ENCODE measurements around the gene UPK1A.

UPK1A gene

GRCh38 chr19:35666251-35666913, at the start of gene UPK1A:
TSS of gene UPK1A (plus strand) at chr19:35666517. CDS start at chr19:35666813, 296 bp downstream.
- no peak within 1 kb of the TSS for H3K4me3 ChIP-seq (ENCODE audit: low read depth, low read length, poor library complexity, severe bottlenecking)
- no peak within 1 kb of the TSS for H3K27ac ChIP-seq (ENCODE audit: low read depth, low read length, poor library complexity, severe bottlenecking)
- H3K79me2 ChIP-seq (ENCODE audit: insufficient read depth, low read length) = no peaks in the 10 kb centered on the region
- no peaks in the 10 kb centered on the region for H3K9me2 ChIP-seq (ENCODE audit: low read depth, low read length)
- no peak within 1 kb of the TSS for H2AFZ ChIP-seq (ENCODE audit: low read length)
- H3K9me3 ChIP-seq (ENCODE audit: low read length) = no peaks in the 10 kb centered on the region
- TF ChIP-seq CTCF (IDR thresholded peaks at IDR 0.05; ENCODE audit: low read length) = no peak
- no peak for TF ChIP-seq EZH2 (IDR thresholded peaks at IDR 0.05; ENCODE audit: borderline replicate concordance, low read length)
- peaks cover 3% of the 10 kb centered on the region; the same call in 1 of the 2 replicates for H3K27me3 ChIP-seq (ENCODE audit: insufficient read depth, low read length)
- no peaks in the 10 kb centered on the region for H3F3A ChIP-seq (ENCODE audit: insufficient read depth, low read length)
- H3K4me2 ChIP-seq (ENCODE audit: low read length) = no peak within 1 kb of the TSS
- H3K9ac ChIP-seq (ENCODE audit: low read length) = no peak within 1 kb of the TSS
- peaks cover 8% of the 10 kb centered on the region; the same call in 1 of the 2 replicates for H3K36me3 ChIP-seq (ENCODE audit: insufficient read depth, low read length)
- H3K4me1 ChIP-seq (ENCODE audit: insufficient read depth, low read length, severe bottlenecking) = no peaks in the 10 kb centered on the region
- no peaks in the 10 kb centered on the region for H4K20me1 ChIP-seq (ENCODE audit: insufficient read depth, low read length)

- no peaks in the 10 kb centered on the region for H3K4me1 ChIP-seq (ENCODE audit: insufficient read depth, low read length, severe bottlenecking)
- H3K4me3 ChIP-seq (ENCODE audit: low read depth, low read length, poor library complexity, severe bottlenecking) = no peak overlapping the region
- H3K27me3 ChIP-seq (ENCODE audit: insufficient read depth, low read length) = no peaks in the 10 kb centered on the region
- H3K9ac ChIP-seq (ENCODE audit: low read length) = no peak overlapping the region
- no peaks in the 10 kb centered on the region for H3F3A ChIP-seq (ENCODE audit: insufficient read depth, low read length)
- TF ChIP-seq CTCF (IDR thresholded peaks at IDR 0.05; ENCODE audit: low read length) (no peak), EZH2 (IDR thresholded peaks at IDR 0.05; ENCODE audit: borderline replicate concordance, low read length) (no peak)
- no peaks in the 10 kb centered on the region for H4K20me1 ChIP-seq (ENCODE audit: insufficient read depth, low read length)
- H3K9me2 ChIP-seq (ENCODE audit: low read depth, low read length) = no peaks in the 10 kb centered on the region
- H3K27ac ChIP-seq (ENCODE audit: low read depth, low read length, poor library complexity, severe bottlenecking) = no peak overlapping the region
- no peaks in the 10 kb centered on the region for H3K9me3 ChIP-seq (ENCODE audit: low read length)
- no peaks in the 10 kb centered on the region for H3K79me2 ChIP-seq (ENCODE audit: insufficient read depth, low read length)
- peaks cover 43% of the 10 kb centered on the region for H3K36me3 ChIP-seq (ENCODE audit: insufficient read depth, low read length)
- H3K4me2 ChIP-seq (ENCODE audit: low read length) = no peak overlapping the region
- no peak overlapping the region for H2AFZ ChIP-seq (ENCODE audit: low read length)
These were observed 47.5 kb upstream of the UPK1A start for GRCh38 chr19:35618857-35619256.

GRCh38 chr19:35619290-35619923, 46.9 kb upstream of the UPK1A start:
- Histone ChIP-seq H3K79me2 (ENCODE audit: insufficient read depth, low read length) (no peaks in the 10 kb centered on the region), H2AFZ (ENCODE audit: low read length) (no peak overlapping the region), H3K4me2 (ENCODE audit: low read length) (no peak overlapping the region), H3K9me3 (ENCODE audit: low read length) (no peaks in the 10 kb centered on the region), H3F3A (ENCODE audit: insufficient read depth, low read length) (no peaks in the 10 kb centered on the region), H4K20me1 (ENCODE audit: insufficient read depth, low read length) (no peaks in the 10 kb centered on the region), H3K9me2 (ENCODE audit: low read depth, low read length) (no peaks in the 10 kb centered on the region), H3K27me3 (ENCODE audit: insufficient read depth, low read length) (no peaks in the 10 kb centered on the region), H3K36me3 (ENCODE audit: insufficient read depth, low read length) (peaks cover 43% of the 10 kb centered on the region), H3K27ac (ENCODE audit: low read depth, low read length, poor library complexity, severe bottlenecking) (no peak overlapping the region), H3K4me3 (ENCODE audit: low read depth, low read length, poor library complexity, severe bottlenecking) (no peak overlapping the region), H3K9ac (ENCODE audit: low read length) (no peak overlapping the region), H3K4me1 (ENCODE audit: insufficient read depth, low read length, severe bottlenecking) (no peaks in the 10 kb centered on the region)
- TF ChIP-seq EZH2 (IDR thresholded peaks at IDR 0.05; ENCODE audit: borderline replicate concordance, low read length) (no peak), CTCF (IDR thresholded peaks at IDR 0.05; ENCODE audit: low read length) (no peak)

Measured in OCI-LY1 (cell line).